Posterior vena cava (tissue), 2 donors: ENCODE data around the gene ZNF148. TPM values are rescaled to one million over a fixed set of nuclear protein-coding genes. Genes with fewer than 3 reads are reported as not detected.
"Not testable (repeated sequence)": the region's sequence is repeated elsewhere in the genome, so short reads cannot be mapped to it uniquely, and the experiment has no call there.

ENCODE experiments used
- DNase-seq: peaks from one replicate; pipeline ENCODE4 v3.0.0-alpha.2; 2020; ENCODE audit warnings: low spot score
- intact Hi-C, 2 donors: fragments of 100-400 bp; cut with DNase I; formaldehyde crosslinking; loops; one replicate each; pipeline versions ENCODE4 v1.14.1 to v1.14.2; 2022 to 2023
- total RNA-seq, 2 donors: library from RNA; stranded (reverse); fragmentation: NEBNext Ultra II Directional; extraction: Animal tissue kit (Norgen Biotek cat#: 25700); gene quantifications; one replicate each; pipeline ENCODE4 v1.2.1, GENCODE V29; 2021
- donor health status: DM: yes; HTN: yes; CAD: no.
- donor health status: DM: yes; HTN: yes; CAD: no.

Gene ZNF148
- total RNA-seq, 2 donors from 2014 or later: 39.7 to 45.5 TPM

DNA sequence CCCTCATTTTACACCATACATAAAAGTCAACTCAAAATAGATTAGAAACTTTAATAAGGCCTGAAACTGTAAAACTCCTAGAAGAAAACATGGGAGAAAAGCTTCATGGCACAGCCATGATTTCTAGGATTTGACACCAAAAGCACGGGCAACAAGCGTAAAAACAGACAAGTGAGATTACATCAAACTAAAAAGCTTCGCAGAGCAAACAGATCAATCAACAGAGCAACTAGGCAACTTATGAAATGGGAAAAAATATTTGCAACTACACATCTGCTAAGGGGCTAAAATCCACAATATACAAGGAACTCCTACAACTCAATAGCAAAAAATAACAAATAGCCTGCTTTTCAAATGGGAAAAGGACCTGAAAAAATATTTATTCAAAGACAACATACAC lies 26.1 kb downstream of the ZNF148 start:
- no peak for DNase-seq
- intact Hi-C loops: no loop called here

DNA sequence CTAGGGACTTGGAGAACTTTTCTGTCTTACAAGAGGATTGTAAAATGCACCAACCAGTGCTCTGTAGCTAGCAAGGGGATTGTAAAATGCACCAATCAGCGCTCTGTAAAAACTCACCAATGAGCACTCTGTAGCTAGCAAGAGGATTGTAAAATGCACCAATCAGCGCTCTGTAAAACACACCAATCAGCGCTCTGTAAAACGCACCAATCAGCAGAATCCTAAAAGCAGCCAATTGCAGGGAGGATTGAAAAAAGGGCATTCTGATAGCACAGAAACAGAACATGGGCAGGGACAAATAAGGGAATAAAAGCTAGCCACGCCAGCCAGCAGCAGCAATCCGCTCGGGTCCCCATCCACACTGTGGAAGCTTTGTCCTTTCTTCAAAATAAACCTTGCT lies 31.8 kb downstream of the ZNF148 start:
- not testable (repeated sequence) for DNase-seq

DNA sequence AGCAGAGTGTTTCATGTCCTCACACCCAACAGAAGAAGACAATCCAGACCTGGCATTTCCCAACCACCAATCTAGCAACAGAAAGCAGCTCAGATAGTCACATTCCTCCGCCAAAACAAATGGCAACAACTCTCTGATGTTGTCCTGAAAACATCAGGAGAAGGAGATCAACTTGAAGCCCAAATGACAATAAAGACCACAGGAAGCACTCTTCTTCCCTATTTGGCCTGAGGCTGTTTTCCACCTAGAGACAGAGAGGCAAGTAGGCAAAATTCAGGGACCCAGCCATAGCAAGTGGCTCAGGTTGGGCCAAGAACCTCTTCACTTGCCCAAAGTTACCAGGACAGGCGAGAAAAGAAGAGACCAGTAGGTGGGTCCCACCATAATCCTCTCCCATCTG lies 35.0 kb downstream of the ZNF148 start:
- intact Hi-C loops: no loop called here

More for the DNA sequence above, 31.8 kb downstream of the ZNF148 start:
- intact Hi-C loops: not testable (repeated sequence)

DNA sequence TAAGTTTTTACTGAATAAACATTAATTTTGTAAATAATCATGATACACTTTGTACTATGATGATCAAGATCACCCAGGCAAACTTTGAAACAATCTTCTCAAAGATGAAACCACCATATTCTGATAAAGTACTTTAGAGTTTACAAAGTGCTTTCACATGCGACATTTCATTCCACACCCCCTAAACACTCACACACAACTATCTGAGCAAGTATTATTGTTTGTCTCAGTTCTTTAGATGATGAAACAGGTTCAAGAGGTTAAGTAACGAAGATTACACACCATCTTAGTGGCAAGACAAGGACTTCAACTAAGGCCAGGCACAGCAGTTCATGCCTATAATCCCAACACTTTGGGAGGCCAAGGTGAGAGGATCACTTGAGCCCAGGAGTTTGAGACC lies 37.6 kb downstream of the ZNF148 start:
- DNase-seq: no peak
- intact Hi-C loops: no loop called here

More for the DNA sequence above, 35.0 kb downstream of the ZNF148 start:
- DNase-seq: no peak

DNA sequence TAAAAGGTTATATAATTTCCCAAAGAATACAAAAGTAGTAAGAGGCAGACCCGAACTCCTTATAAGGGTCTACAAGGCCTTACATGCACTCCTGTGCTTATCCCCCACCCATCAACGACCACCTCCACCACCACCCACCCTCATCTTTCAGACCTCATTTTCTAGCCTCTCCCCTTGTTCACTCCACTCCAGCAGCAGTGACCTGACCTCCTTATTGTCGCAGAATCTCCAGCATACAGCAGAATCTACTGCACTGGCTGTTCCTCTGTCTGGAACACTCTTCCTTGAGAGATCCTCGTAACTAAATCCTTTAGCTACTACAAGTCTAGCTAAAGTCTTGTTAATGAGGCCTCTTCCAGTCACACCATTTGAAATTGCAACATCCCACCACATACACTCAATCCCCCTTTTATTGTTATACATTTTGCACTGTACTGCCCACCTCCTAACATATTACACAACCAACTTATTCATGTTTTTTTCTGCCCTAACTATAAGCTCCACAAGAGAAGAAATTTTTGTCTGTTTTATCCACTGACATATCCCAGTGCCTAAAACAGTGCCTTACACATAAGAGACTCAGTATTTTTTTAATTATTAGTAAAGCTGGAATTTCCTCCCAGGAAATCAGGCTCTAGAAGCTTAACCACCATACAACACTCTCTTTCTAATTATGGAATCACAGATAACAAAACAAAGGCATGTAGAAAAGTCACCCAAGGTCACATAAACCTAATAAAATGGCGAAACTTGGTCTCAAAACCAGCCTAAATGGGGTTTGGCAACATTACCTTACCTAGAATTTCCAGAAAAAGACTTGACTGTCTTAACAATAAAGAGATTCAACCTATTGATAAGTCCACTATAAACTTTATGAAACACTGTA lies 40.2 kb downstream of the ZNF148 start:
- intact Hi-C loops: no loop called here

DNA sequence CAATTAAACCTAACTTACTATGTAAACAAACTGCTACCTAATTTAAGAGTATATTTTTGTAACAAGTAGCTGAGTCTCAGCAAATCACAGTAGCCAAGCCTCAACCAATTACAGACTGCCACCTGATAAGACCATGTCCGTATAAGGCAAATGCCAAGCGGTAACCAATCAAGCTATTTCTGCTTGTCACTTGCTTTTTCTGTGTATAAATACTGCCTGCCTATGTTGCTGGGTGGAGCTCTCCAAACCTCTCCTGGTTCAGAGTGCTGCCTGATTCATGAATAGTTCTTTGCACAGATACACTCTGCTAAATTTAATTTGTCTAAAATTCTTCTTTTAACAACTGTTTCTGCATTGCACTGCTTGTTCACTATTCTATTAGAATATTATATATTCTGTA lies 42.6 kb downstream of the ZNF148 start:
- intact Hi-C loops: no loop called here
- no peak for DNase-seq

More for the DNA sequence above, 40.2 kb downstream of the ZNF148 start:
- DNase-seq: no peak

DNA sequence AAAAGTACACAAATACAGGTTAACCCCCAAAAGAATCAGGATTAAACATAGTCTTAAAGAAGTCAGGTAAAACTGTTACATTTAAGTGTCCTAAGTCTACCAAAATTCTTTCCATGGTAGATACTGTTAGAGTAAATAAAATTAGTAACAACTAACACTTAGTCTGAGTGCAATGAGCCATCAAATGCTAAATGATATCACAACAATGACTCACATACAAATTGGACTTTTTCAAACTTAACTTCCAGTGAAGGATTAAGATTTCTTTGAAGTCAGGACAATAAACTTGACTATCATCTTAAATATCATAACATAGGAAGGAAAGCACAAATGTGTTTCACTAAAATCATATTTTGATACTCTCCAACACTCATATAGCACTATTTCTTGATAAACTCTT lies 43.9 kb downstream of the ZNF148 start:
- no peak for DNase-seq
- intact Hi-C loops: no loop called here

DNA sequence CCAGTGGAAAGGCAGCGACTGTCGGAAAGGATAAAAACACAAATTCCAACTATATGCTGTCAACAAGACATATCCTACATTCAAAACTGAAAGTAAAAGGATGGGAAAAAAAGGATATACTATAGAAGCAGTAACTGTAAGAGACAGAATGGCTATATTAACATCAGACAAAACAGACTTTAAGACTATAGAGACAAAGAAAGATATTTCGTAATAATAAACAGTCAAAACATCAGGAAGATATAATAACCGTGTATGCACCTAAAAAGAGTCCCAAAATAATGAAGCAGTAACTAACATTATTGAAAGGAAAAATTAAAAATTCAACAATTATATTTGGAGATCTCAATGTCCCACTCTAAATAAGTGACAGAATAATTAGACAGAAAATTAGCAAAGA lies 48.2 kb downstream of the ZNF148 start:
- no peak for DNase-seq
- intact Hi-C loops: no loop called here

DNA sequence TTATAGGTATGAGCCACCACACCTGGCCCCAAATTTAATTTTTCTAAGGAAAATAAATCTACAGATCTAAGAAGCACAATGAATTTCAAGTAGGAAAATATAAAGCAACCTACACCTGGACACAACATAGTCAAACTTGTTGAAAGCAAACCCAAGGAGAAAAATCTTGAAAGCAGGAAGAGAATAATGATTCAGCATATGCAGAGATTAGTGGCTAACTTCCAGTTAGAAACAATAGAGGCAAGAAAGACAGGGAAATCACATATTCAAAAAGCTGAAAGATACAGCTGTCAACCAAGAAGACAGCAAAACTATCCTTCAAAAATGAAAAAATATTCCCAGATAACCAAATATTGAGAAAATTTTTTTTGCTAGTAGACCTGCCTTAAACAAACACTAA lies 49.4 kb downstream of the ZNF148 start:
- intact Hi-C loops: no loop called here
- no peak for DNase-seq

DNA sequence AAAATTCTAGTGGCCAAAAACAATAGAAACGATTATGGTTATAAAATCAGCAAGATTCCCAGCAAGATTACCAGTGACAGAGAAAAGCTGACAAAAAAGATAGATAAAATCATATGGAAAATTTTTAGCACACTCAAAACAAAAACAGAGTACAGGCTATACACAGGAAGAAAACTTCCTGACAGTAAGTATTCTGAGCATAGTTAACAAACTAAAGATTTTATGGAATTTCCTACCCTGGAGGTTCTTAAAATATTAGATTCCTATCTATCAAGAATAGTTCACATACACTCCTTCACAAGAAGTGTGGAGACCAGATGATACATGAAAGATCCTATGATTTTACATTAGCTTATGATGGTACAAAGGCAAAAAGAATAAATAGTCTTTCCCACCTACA lies 50.8 kb downstream of the ZNF148 start:
- intact Hi-C loops: no loop called here
- no peak for DNase-seq

DNA sequence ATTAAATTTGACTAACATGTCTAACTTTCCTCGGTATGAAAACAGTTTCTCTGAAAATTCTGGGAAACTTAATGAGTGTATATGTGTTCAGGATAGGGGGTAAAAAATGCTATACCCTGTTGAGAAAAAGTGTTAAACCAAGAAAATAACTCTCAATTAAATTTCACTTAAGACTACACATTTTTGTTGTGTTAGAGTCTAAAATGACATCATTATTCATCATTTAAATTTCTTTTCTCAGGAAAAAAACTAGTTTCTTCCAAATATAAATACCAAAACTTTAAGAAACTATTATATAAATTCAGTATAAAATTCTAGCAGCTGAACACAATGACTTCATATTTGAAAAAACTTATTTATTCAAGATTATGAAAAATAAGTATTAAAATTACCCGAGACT lies 52.2 kb downstream of the ZNF148 start:
- DNase-seq: no peak
- intact Hi-C loops: no loop called here

DNA sequence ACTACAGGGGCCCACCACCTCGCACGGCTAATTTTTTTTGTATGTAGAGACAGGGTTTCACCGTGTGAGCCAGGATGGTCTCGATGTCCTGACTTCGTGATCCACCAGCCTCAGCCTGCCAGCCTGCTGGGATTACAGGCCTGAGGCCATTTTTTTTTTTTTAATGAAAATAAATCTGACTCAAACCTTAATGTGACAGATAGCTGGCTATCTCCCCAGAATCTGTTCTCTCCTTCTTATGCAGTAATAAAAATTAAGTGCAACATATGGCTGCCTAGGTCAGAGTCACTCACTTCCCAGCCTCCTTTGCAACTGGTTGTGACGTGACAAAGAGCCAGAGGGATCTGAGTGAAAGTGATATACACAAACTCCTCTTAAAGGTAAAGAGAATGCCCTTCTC lies 53.0 kb downstream of the ZNF148 start:
- intact Hi-C loops: no loop called here
- DNase-seq: no peak

DNA sequence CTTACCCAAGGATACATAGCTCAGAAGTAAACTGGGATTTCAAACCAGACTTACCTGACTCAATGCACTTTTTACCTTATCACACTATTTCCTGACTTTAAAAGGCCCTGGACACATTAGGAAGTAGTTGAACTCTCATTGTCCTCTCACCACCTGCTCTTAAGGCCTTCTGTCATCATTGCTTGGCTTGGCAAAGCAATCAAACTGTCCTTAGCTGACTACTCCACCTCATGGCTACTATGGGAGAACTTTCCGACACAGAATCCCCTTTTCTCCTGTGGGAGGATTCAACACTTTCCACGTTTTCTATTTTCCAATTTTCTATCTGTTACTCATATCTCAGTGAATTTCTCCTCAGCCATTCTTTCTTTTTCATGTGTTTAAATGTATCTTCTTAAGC lies 55.4 kb downstream of the ZNF148 start:
- intact Hi-C loops: no loop called here
- no peak for DNase-seq

DNA sequence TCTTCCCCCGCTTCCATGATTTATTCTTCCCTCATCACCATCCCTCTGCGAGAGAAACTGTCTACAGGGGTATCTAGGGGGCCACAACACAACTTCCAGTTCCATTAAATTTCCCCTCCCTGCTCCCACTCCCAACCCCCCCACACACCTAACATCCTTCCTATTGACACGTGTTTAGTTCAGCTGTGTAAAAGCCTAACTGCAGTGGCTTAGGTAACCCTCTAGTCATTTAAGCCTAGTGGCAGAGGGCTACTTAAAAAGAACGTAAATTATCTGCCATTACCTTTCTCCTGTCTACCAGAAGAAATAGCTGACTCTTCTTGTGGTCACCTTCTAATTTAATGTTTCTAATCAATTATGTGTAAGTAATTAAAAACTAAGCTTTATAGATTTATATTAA lies 56.3 kb downstream of the ZNF148 start:
- intact Hi-C loops: no loop called here
- no peak for DNase-seq

DNA sequence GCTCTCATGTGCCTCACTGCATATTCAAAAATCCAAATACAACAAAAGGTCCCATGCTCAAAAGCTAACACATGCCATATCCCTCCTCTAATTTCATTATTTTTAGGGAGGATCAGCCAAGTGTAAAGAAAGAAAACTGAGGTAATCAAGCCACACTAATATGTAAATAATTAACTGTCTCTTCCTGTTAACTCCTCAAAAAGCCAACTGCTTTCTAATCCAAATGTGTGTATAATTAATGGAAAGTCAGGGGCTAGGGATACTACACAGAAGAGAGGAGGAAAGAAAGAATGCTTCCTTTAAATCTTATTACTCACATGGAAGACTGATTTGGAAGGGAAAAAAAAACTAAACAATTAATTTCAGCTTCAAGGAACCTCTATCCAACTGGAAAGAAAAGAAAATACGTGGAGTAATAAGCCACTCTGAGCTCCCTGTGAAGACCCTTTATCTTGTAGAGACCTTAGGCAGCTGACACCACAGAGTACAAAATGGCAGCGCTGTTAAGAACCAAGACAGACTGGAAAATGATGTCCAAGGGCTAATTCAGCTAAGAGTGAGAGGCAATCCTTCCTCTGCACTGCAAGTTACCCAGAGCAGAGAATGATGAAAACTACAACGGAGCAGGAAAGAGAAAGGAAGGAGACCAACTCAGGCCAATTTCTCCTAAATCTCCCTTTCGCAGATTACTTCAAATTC lies 56.8 kb downstream of the ZNF148 start:
- intact Hi-C loops: no loop called here
- no peak for DNase-seq

DNA sequence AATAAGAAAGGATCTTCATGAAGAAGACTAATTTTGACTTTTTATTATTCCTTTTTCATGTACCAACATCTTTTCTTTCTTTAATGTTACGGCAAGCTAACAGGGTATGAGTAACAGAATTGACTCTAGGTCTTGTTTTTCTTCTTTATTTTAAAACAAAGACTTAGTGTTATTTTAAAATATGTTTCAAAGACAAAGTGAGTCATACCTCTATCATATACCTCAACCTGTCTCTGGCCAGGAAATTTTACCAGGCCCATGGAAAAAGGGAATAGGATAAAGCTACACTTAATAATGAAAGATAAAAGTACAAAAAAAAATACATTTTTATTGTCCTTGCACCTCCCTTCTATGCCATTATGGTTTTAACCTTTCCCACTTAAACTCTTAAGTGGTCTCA lies 57.4 kb downstream of the ZNF148 start:
- intact Hi-C loops: no loop called here
- DNase-seq: no peak

DNA sequence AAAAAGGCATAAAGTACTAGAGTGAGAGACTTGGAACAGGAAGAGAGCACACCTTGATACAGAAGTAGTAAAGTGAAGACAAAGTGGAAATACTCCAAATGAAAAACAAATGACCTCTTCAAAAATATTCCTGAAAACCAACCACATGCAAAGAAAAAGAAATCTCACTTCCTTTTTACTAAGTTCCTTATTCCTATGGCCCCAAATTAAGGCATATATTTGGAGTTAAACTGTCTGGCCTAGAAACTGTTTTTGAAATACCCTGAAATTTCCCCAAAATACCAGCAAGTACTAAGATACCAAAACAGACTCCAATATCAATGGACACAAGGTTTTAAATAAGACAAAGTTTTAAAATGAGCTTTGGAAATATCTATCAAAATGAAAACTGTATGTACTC lies 58.2 kb downstream of the ZNF148 start:
- DNase-seq: no peak
- intact Hi-C loops: no loop called here

DNA sequence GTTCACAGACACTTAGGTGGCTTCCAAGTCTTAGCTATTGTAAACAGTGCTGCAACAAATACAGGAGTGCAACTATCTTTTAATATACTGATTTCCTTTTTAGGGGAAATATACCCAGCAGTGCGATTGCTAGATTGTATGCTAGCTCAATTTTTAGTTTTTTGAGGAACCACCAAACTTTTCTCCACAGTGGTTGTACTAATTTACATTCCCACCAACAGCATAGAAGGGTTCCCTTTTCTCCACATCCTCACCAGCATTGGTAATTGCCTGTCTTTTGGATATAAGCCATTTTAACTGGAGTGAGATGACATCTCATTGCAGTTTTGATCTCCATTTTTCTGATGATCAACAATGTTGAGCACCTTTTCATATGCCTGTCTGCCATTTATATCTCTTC lies 58.9 kb downstream of the ZNF148 start:
- intact Hi-C loops: no loop called here
- DNase-seq: no peak

DNA sequence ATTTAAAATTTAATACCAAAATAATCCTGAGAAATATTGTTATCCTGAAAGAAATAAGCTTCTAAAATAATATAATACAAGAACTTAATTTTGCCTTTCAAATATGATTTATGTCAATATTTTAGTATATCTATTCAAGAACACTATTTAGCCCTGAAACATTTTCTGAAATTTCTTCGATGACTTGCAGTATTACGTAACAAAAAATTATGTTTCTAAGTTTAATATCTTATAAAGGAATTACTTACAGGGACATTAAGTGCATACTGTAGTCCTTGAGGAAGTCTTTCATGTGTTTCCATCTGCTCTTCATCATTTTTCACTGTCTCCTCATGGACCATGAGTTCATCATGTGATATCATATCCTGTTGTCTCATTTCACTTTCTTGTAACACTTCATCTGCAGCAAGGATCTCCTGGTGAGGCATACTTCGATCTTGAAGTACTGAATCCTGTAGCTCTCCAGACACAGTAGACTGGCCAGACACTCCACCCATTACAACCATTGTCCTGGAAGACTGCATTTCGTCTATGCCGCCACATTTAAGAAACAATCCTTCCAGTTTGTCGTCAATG lies 62.0 kb downstream of the ZNF148 start:
- intact Hi-C loops: no loop called here
- no peak for DNase-seq

DNA sequence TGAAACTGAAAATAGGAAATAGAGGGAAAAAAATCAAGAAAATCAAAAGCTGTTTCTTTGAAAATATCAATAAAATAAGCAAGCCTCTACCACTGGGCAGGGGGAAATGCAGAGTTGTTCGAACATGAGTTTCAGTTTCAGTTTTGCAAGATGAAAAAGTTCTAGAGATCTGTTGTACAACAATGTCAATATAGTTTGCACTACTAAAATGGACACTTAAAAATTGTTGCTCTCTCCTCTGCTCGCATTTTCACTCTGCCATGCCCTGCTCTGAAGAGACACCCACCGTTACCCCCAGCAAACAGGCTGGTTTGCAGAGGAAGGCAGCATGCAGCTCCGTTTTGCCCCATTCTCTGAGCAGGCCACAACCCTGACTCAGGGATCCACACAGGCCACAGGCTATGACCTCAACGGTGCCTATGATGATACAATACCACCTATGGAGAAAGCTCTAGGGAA lies 64.5 kb downstream of the ZNF148 start:
- intact Hi-C loops: no loop called here
- DNase-seq: no peak
